Body of pancreas (tissue), 4 donors: Measurements from ENCODE around the gene EFCAB7. TPM values are rescaled to one million over a fixed set of nuclear protein-coding genes. Genes with fewer than 3 reads are reported as not detected.

Source experiments
- ATAC-seq: fragments of 150-250 bp; one replicate; pipeline ENCODE4 v1.9.1; 2016
- DNase-seq, 4 donors: peaks; one replicate each; pipeline ENCODE4 v3.0.0-alpha.2; 2019
- H3K27ac ChIP-seq, 4 donors: fragments of 200-600 bp; sonication (generic); 1 replicate in 3 of 4; 2 replicates in 1 of 4; pipeline versions ENCODE4 v1.5.1 to v1.6.1; 2016 to 2019; ENCODE audit warnings: mild to moderate bottlenecking in 1 of 4, mixed read lengths in 1 of 4, moderate library complexity in 1 of 4
- H3K27me3 ChIP-seq, 2 donors: fragments of 200-600 bp; sonication (generic); one replicate each; pipeline ENCODE4 v1.6.0; 2016; ENCODE audit warnings: mild to moderate bottlenecking in 1 of 2
- H3K36me3 ChIP-seq, 2 donors: fragments of 200-600 bp; sonication (generic); replicated peaks in 1 of 2; 2 replicates each; pipeline ENCODE4 v1.5.1; 2016; ENCODE audit warnings: low read depth in 2 of 2; ENCODE audit not compliant: insufficient read depth in 1 of 2
- H3K4me1 ChIP-seq: fragments of 200-600 bp; sonication (generic); one replicate; pipeline ENCODE4 v1.6.0; 2016
- H3K4me3 ChIP-seq, 2 donors: fragments of 200-600 bp; sonication (generic); 1 replicate in 1 of 2; 2 replicates in 1 of 2; pipeline ENCODE4 v1.5.1; 2016 to 2019
- H3K9me3 ChIP-seq, 3 donors: fragments of 200-600 bp; sonication (generic); 1 replicate in 2 of 3; 2 replicates in 1 of 3; pipeline ENCODE4 v1.5.1; 2016
- CTCF ChIP-seq, 7 experiments: fragments of 450-650 bp in 4 of 7; fragments of 200-600 bp in 3 of 7; sonication (generic) in 3 of 7; IDR thresholded peaks; one replicate each; pipeline ENCODE4 v1.5.1; 2016 to 2019; ENCODE audit warnings: antibody characterized with exemption in 7 of 7
- POLR2A ChIP-seq, 3 donors: fragments of 450-650 bp; IDR thresholded peaks; one replicate each; pipeline ENCODE4 v1.6.1; 2016; ENCODE audit warnings: antibody characterized with exemption in 3 of 3, mild to moderate bottlenecking in 2 of 3
- WGBS, 2 donors: methylation state at CpG; one replicate each; pipeline ENCODE4 v1.1.5; 2017; 5-methylcytosine and 5-hydroxymethylcytosine counted together
- intact Hi-C: fragments of 100-400 bp; cut with DNase I; formaldehyde crosslinking; loops from one replicate; pipeline ENCODE4 v1.15.1; 2023
- total RNA-seq, 2 donors: library from RNA; depleted of rRNA; stranded (reverse); fragments of >200 nt; gene quantifications; one replicate each; pipeline ENCODE4 v1.1.0, GENCODE V29; 2016

The EFCAB7 gene
- total RNA-seq, 2 donors from 2014 or later = 4.7 to 4.9 TPM

GRCh38 chr1:63532727-63533126 lies 9.4 kb downstream of the EFCAB7 start:
- Histone ChIP-seq H3K36me3 (peaks cover 0 to 5% of the 10 kb centered on the region in 2 donors), H3K27me3 (no peaks in the 10 kb centered on the region), H3K4me1 (peaks cover 4% of the 10 kb centered on the region), H3K27ac (no peak overlapping the region), H3K9me3 (no peaks in the 10 kb centered on the region), H3K4me3 (no peak overlapping the region)
- ATAC-seq (no peak), DNase-seq (no peak)
- WGBS, 2 donors = 61 to 81% methylated on average over 1 of the region's 1 CpG
- TF ChIP-seq CTCF (IDR thresholded peaks at IDR 0.05) (no peak), POLR2A (IDR thresholded peaks at IDR 0.05) (no peak)
- intact Hi-C loops = no loop called here

- peaks cover 4% of the 10 kb centered on the region for H3K4me1 ChIP-seq
- H3K27ac ChIP-seq = no peak overlapping the region
- ATAC-seq (no peak), DNase-seq (no peak)
- no peak overlapping the region for H3K4me3 ChIP-seq
- no peak for TF ChIP-seq CTCF (IDR thresholded peaks at IDR 0.05)
- TF ChIP-seq POLR2A (IDR thresholded peaks at IDR 0.05) = no peak
- intact Hi-C loops = no loop called here
- no peaks in the 10 kb centered on the region for H3K27me3 ChIP-seq
- H3K9me3 ChIP-seq = no peaks in the 10 kb centered on the region
- H3K36me3 ChIP-seq = peaks cover 0 to 5% of the 10 kb centered on the region in 2 donors
- 67 to 90% methylated on average over 1 of the region's 1 CpG for WGBS, 2 donors
Observed at GRCh38 chr1:63533931-63534330, 10.6 kb downstream of the EFCAB7 start.

- DNase-seq (no peak), ATAC-seq (no peak)
- intact Hi-C loops = no loop called here
- Histone ChIP-seq H3K27ac (no peak overlapping the region), H3K4me1 (peaks cover 4% of the 10 kb centered on the region), H3K36me3 (peaks cover 0 to 5% of the 10 kb centered on the region in 2 donors), H3K27me3 (no peaks in the 10 kb centered on the region), H3K4me3 (no peak overlapping the region), H3K9me3 (no peaks in the 10 kb centered on the region)
- TF ChIP-seq CTCF (IDR thresholded peaks at IDR 0.05) (no peak), POLR2A (IDR thresholded peaks at IDR 0.05) (no peak)
Observed at GRCh38 chr1:63534406-63534805, 11.1 kb downstream of the EFCAB7 start.

- peaks cover 0 to 5% of the 10 kb centered on the region in 2 donors for H3K36me3 ChIP-seq
- ATAC-seq (no peak), DNase-seq (no peak)
- H3K9me3 ChIP-seq = no peaks in the 10 kb centered on the region
- no peaks in the 10 kb centered on the region for H3K27me3 ChIP-seq
- no peak overlapping the region for H3K4me3 ChIP-seq
- intact Hi-C loops = no loop called here
- TF ChIP-seq POLR2A (IDR thresholded peaks at IDR 0.05) (no peak), CTCF (IDR thresholded peaks at IDR 0.05) (no peak)
- H3K4me1 ChIP-seq = peaks cover 4% of the 10 kb centered on the region
- 84 to 86% methylated on average over 2 of the region's 2 CpGs for WGBS, 2 donors
- no peak overlapping the region for H3K27ac ChIP-seq
Observed at GRCh38 chr1:63537006-63537405, 13.7 kb downstream of the EFCAB7 start.

GRCh38 chr1:63537940-63538339 lies 14.6 kb downstream of the EFCAB7 start:
- Histone ChIP-seq H3K4me1 (peaks cover 4% of the 10 kb centered on the region), H3K36me3 (no peaks in the 10 kb centered on the region), H3K4me3 (no peak overlapping the region), H3K27ac (no peak overlapping the region), H3K9me3 (no peaks in the 10 kb centered on the region), H3K27me3 (no peaks in the 10 kb centered on the region)
- ATAC-seq = no peak
- no peak for DNase-seq
- TF ChIP-seq CTCF (IDR thresholded peaks at IDR 0.05) (peak in 6 of 7 experiments; percentile 23 to 41 (median 36)), POLR2A (IDR thresholded peaks at IDR 0.05) (no peak)
- 51 to 57% methylated on average over 1 of the region's 1 CpG for WGBS, 2 donors
- intact Hi-C loops = no loop called here
